GM19372 (cell line): ENCODE results near the gene DPP4.
"Not testable (repeated sequence)": the region's sequence is repeated elsewhere in the genome, so short reads cannot be mapped to it uniquely, and the experiment has no call there.

Source experiments
- ATAC-seq: cut with Tn5 transposase; IDR thresholded peaks from one replicate; pipeline ENCODE4 v1.9.1; 2021; ENCODE audit warnings: mild to moderate bottlenecking, low read depth, moderate library complexity; ENCODE audit not compliant: unreplicated experiment

Gene DPP4

GRCh38 chr2:162060532-162060931, 13.5 kb downstream of the DPP4 start:
- no peak for ATAC-seq

- ATAC-seq = peak; percentile 80
Observed at GRCh38 chr2:162058973-162059668, 14.9 kb downstream of the DPP4 start.

- ATAC-seq = no peak
Observed at GRCh38 chr2:162057426-162057825, 16.6 kb downstream of the DPP4 start.

GRCh38 chr2:162056796-162057399, 17.1 kb downstream of the DPP4 start:
- ATAC-seq = no peak

GRCh38 chr2:162053808-162054155, 20.2 kb downstream of the DPP4 start:
- no peak for ATAC-seq

- ATAC-seq = no peak
Observed at GRCh38 chr2:162053066-162053807, 20.8 kb downstream of the DPP4 start.

- no peak for ATAC-seq
Observed at GRCh38 chr2:162050513-162050961, 23.5 kb downstream of the DPP4 start.

GRCh38 chr2:162049089-162049488, 24.9 kb downstream of the DPP4 start:
- not testable (repeated sequence) for ATAC-seq

GRCh38 chr2:162044586-162044985, 29.4 kb downstream of the DPP4 start:
- ATAC-seq = no peak

GRCh38 chr2:162043132-162043531, 30.9 kb downstream of the DPP4 start:
- no peak for ATAC-seq

- ATAC-seq = no peak
Observed at GRCh38 chr2:162041485-162041884, 32.5 kb downstream of the DPP4 start.

GRCh38 chr2:162038725-162039124, 35.3 kb downstream of the DPP4 start:
- no peak for ATAC-seq

GRCh38 chr2:162037886-162038285, 36.1 kb downstream of the DPP4 start:
- no peak for ATAC-seq

GRCh38 chr2:162037028-162037795, 36.8 kb downstream of the DPP4 start:
- no peak for ATAC-seq

GRCh38 chr2:162035981-162036380, 38.0 kb downstream of the DPP4 start:
- ATAC-seq = no peak

- ATAC-seq = no peak
Observed at GRCh38 chr2:162030363-162031190, 43.4 kb downstream of the DPP4 start.

- ATAC-seq = no peak
Observed at GRCh38 chr2:162029287-162029901, 44.6 kb downstream of the DPP4 start.

- no peak for ATAC-seq
Observed at GRCh38 chr2:162028511-162028910, 45.5 kb downstream of the DPP4 start.

GRCh38 chr2:162025121-162025911, 48.7 kb downstream of the DPP4 start:
- no peak for ATAC-seq
